Measurements from ENCODE around the gene CTSW.

CTSW gene

GRCh38 chr11:65856689-65857499, 22.7 kb upstream of the CTSW start:
- no peak for DNase-seq

- DNase-seq, result no peak
Measured at GRCh38 chr11:65857500-65857852, 22.2 kb upstream of the CTSW start.

DNA sequence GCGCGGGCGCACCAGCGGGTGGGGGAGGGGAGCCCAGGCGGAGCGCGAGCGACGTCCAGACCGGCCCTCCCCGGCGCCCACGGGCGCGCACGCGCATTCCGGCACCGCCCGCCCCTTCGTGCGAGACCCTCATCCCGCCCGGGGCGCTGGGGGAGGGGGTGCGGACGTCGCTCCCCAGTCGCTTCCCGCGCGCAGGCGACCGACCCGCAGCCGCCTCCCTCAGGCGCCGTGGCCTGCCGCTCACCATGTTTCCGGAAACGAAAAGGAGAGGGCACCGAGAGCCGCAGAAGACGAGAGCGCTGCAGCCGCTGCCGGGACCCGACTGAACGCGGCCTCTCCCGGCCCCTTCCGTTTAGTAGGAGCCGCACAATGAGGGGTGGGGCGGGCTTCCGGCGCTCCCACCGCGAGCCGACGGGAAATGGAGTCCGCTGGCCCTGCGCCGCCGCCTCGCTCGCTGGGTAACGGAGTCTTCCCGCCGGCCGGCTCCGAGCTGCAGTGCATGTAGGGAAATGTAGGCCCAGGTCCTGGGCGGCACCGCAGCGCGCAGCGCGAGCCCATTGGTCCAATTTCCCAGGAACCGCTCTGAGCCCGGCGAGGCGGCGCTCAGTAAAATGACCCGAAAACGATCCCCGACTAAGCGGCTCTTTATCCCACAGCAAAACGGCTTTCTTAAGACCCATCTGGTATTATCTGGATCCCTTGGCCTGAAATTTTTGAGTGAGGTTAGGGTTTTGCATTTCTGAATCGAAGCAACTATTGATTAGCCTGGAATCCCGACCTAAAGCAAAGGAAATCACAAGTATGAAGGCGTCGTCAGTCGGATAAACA, 21.6 kb upstream of the CTSW start, which contains the start of gene CFL1:
Gene CFL1, minus strand, starts transcription at position 328 of the 828 bp plus-strand sequence. Its CDS starts 81 bp downstream, at position 247.
- DNase-seq, result peak; percentile 83

DNA sequence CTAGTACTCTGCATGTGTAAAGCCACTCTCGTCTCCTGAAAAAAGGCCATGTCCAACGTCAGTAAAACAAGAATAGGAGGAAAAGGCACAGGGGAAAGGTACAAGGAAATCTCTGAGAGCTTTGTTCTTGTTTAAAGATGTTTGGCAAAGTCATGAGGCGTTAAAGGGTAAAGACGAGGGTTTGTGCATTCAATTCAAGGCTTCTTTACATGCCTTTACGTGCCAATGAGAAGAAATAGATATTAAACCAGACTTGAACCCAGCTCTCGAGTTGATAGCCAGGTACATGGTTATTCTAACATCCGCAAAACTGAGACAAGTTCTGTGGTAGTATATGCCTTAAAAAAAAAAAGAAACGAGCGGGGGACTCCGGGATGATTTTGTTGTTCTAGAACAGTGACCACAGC, 21.0 kb upstream of the CTSW start:
- no peak for DNase-seq

DNA sequence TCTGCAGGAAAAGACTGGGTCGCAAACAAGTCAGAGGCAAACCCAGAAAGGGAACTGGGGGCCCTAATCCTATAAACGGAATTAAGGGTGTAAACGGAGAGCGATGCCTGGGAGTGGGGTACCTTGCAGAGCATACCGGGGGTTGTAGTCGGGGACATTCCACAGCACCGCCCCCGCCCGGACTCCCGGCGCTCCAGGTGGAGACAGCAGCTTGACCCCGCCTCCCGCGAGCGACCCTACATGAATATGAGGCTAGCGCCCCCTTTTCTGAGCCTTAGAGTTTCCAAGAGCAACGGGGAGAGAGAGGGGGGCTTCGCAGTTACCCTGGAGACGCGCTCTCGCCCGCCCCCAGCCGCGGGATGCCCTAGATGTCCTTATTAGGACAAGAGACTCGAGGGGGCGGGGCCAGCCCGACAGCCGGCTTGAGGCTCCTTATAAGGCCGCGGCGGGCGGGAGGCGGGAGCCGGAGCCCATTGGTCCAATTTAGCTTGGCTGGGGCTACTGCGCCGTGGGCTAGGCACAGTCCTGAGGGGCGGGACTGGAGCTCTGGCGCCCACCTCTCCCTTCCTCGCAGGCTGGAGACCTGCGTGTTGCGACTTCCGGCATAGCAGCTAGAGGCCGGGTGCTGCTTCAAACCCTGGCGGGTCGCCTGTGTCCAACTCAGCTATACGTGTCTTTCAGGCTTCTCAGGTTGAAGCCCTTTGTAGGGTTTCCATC, 20.4 kb upstream of the CTSW start:
- peak; percentile 96 for DNase-seq

- no peak for DNase-seq
Measured at GRCh38 chr11:65859812-65860277, 19.8 kb upstream of the CTSW start.

- peak; percentile 94 for DNase-seq
Measured at GRCh38 chr11:65860278-65861164, 19.1 kb upstream of the CTSW start, which contains the start of gene MUS81. MUS81 (plus strand) TSS chr11:65860433; CDS start chr11:65860754, 321 bp downstream.

DNA sequence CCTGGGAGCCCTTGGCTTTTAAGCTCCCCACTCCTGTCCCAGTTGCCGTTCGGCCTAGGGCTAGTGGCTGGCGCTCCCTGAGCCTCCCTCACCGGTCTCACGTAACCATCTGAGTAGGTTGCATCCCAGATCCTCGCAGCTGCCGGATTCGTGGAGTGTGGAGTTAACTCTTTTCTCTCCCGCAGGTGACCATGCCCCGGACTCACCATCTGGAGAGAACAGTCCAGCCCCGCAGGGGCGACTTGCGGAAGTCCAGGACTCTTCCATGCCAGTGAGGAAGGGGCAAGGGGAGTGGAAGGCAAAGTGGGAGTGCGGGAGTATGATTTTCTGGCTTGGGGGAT, 18.5 kb upstream of the CTSW start:
- no peak for DNase-seq

DNA sequence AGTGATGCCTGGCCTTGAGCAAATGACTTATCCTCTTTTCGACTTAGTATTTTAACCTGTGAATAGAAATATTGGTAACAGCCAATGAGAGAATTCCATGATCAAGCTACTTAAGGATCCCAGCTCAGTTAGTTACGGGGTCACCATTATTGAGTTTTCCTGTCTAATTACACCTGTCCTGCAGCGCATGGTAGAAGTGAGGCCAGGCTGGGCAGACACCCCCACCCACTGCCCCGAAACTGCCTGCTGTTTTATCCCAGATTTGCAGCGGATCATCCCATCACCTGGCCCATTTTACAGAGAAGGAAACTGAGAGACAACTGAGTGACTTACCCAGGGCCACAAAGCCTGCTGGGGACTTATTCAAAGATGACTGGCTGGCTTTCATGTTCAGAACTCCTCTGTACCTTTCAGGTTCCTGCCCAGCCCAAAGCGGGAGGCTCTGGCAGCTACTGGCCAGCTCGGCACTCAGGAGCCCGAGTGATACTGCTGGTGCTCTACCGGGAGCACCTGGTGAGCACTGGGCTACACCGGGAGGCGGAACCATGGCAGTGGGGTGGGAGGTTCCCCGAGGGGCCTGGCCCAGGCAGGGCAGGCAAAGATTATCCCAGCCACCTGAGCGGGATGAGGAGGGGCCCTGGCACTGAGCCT, 18.0 kb upstream of the CTSW start:
- no peak for DNase-seq

DNA sequence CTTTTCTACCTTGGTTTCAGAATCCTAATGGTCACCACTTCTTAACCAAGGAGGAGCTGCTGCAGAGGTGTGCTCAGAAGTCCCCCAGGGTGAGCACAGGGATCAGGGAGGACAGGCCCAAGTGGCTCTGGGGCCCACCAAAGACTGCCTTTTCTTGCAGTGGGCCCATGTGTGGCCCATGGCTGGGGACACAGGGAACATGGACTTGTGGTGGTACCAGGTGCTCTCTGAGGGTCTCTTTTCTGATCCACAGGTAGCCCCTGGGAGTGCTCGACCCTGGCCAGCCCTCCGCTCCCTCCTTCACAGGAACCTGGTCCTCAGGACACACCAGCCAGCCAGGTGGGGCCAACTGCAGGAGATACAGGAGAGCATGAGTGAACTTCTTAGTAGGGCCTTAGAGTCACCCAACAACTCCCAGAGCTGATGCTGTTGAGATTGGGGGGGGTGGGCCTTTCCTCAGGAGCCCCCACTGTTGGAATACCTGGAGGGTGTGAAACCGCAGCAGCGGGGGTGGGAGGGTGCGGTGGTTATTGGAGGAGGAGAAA, 17.4 kb upstream of the CTSW start:
- DNase-seq, result no peak

DNA sequence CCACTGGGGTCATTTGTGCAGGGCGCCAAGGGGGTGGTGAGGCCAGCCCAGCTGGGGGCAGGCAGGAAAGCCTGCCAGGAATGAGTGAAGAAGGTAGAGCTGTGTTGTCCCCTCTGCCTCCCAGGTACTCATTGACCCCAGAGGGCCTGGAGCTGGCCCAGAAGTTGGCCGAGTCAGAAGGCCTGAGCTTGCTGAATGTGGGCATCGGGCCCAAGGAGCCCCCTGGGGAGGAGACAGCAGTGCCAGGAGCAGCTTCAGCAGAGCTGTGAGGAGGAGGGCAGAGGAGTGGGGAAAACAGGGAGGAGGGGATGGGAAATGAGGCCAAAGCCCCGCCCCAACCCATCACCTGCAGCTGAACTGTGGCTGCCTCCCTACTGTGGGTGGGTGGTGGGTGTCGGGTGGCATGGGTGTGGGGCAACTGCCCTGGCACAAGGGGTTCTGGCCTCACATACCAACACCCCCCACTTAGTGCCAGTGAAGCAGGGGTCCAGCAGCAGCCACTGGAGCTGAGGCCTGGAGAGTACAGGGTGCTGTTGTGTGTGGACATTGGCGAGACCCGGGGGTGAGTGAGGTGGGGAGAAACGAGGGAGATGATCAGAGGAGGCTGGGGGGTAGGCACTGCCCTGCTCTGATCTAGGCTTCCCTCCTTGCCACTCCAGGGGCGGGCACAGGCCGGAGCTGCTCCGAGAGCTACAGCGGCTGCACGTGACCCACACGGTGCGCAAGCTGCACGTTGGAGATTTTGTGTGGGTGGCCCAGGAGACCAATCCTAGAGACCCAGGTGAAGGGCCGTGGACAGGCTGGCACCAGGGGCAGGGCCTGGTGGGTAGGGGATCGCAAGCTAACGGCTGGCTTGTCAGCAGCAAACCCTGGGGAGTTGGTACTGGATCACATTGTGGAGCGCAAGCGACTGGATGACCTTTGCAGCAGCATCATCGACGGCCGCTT, 16.4 kb upstream of the CTSW start:
- no peak for DNase-seq

DNA sequence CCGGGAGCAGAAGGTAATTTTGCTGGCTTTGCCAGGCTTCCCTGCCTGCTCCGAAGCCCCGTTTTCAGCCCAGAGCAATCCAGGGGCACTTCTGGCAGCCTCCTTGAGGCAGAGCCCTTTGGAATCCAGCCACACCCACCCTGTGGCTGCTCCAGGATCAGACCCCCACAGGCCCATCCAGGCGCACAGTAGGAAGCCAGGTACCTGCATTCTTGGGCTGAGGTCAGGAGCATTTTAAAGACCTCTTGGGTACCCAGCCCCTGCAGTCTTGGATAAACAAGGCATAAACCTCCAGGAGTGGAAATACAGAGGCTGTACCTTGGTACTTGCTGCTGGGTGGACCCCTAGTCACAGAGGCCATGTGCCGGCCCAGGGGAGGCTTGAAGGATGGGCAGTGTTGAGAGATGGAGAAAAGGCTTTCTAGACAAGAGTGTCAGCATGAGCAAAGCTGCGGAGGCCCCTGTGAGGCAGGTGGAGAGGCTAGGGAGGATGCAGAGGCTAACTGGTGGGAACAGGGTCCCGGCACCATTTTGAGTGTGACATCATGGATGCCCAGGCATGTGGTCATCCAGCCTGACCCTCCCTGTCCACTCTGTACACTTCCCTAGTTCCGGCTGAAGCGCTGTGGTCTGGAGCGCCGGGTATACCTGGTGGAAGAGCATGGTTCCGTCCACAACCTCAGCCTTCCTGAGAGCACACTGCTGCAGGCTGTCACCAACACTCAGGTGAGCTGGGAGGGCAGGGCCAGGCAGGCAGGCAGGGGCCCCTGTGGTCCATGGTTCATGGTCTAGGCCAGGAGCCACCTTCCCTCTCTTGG, 15.5 kb upstream of the CTSW start:
- DNase-seq, result no peak

DNA sequence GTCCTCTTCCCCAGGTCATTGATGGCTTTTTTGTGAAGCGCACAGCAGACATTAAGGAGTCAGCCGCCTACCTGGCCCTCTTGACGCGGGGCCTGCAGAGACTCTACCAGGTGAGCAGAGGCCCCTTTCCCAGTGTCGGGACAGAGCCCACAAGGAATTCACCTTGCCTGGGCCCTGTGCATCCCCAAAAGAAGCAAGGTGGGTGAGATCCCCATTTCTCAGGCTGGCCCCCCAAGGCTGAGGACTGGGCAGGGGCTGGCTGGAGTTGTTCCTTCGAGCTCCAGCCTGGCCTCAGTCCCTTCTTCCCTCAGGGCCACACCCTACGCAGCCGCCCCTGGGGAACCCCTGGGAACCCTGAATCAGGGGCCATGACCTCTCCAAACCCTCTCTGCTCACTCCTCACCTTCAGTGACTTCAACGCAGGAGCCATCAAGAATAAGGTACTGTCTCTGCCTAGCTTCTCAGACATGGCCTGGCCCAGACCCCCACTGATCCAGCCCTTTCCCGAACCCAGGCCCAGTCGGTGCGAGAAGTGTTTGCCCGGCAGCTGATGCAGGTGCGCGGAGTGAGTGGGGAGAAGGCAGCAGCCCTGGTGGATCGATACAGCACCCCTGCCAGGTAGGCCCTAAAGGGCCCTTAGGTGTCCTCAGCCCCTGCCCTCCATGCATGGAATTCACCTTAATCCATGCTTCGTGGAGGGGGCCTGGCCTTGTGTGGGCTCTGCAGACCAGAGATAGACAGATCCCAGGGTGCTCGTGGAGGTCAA, 14.7 kb upstream of the CTSW start:
- DNase-seq, result no peak

- DNase-seq, result no peak
Measured at GRCh38 chr11:65865550-65866172, 14.0 kb upstream of the CTSW start.

- DNase-seq, result no peak
Measured at GRCh38 chr11:65866509-65867283, 12.9 kb upstream of the CTSW start.

GRCh38 chr11:65867284-65868071, 12.2 kb upstream of the CTSW start:
- no peak for DNase-seq
